GM23248 (cell line): ENCODE results near the gene THSD7A. TPM values are rescaled to one million over a fixed set of nuclear protein-coding genes. Genes with fewer than 3 reads are reported as not detected.
"Not testable (repeated sequence)": the region's sequence is repeated elsewhere in the genome, so short reads cannot be mapped to it uniquely, and the experiment has no call there.

Experiments
- DNase-seq: peaks from one replicate; pipeline ENCODE4 v3.0.0-alpha.2; 2015
- H2AFZ ChIP-seq: fragments of 200-600 bp; sonication (generic); 2 replicates; pipeline ENCODE4 v1.6.1; 2016; ENCODE audit warnings: antibody characterized with exemption
- H3F3A ChIP-seq: fragments of 200-600 bp; sonication (generic); 2 replicates; pipeline ENCODE4 v1.6.1; 2016; ENCODE audit warnings: mild to moderate bottlenecking, antibody characterized with exemption, mixed run types; ENCODE audit not compliant: insufficient read depth
- H3K27ac ChIP-seq: fragments of 200-600 bp; sonication (generic); 2 replicates; pipeline ENCODE4 v1.5.1; 2016; ENCODE audit warnings: mild to moderate bottlenecking
- H3K27me3 ChIP-seq: fragments of 200-600 bp; sonication (generic); replicated peaks from 2 replicates; pipeline ENCODE4 v1.6.1; 2016; ENCODE audit warnings: mild to moderate bottlenecking; ENCODE audit not compliant: insufficient read depth
- H3K36me3 ChIP-seq: fragments of 200-600 bp; sonication (generic); 2 replicates; pipeline ENCODE4 v1.6.1; 2016; ENCODE audit warnings: low read depth, mild to moderate bottlenecking
- H3K4me1 ChIP-seq: fragments of 200-600 bp; sonication (generic); 2 replicates; pipeline ENCODE4 v1.6.1; 2016; ENCODE audit warnings: mild to moderate bottlenecking; ENCODE audit not compliant: insufficient read depth
- H3K4me2 ChIP-seq: fragments of 200-600 bp; sonication (generic); one replicate; pipeline ENCODE4 v1.6.1; 2016; ENCODE audit warnings: mild to moderate bottlenecking; ENCODE audit not compliant: unreplicated experiment
- H3K4me3 ChIP-seq: fragments of 200-600 bp; sonication (generic); 2 replicates; pipeline ENCODE4 v1.5.1; 2016; ENCODE audit warnings: mild to moderate bottlenecking
- H3K79me2 ChIP-seq: fragments of 200-600 bp; sonication (generic); 2 replicates; pipeline ENCODE4 v1.6.1; 2016; ENCODE audit warnings: mild to moderate bottlenecking; ENCODE audit not compliant: insufficient read depth
- H3K9ac ChIP-seq: fragments of 200-600 bp; sonication (generic); 2 replicates; pipeline ENCODE4 v1.6.1; 2016; ENCODE audit warnings: mild to moderate bottlenecking
- H3K9me2 ChIP-seq: fragments of 200-600 bp; sonication (generic); 2 replicates; pipeline ENCODE4 v1.6.1; 2016; ENCODE audit warnings: mixed run types, mild to moderate bottlenecking, moderate library complexity; ENCODE audit not compliant: insufficient read depth
- H3K9me3 ChIP-seq: fragments of 200-600 bp; sonication (generic); one replicate; pipeline ENCODE4 v1.6.1; 2017; ENCODE audit warnings: low read depth
- H4K20me1 ChIP-seq: fragments of 200-600 bp; sonication (generic); 2 replicates; pipeline ENCODE4 v1.6.0; 2016; ENCODE audit not compliant: insufficient read depth
- EZH2 ChIP-seq: fragments of 200-600 bp; sonication (generic); IDR thresholded peaks from 2 replicates; pipeline ENCODE4 v1.6.1; 2018; ENCODE audit warnings: antibody characterized with exemption, mild to moderate bottlenecking; ENCODE audit not compliant: insufficient read depth, poor library complexity, severe bottlenecking
- EZH2phosphoT487 ChIP-seq: fragments of 200-600 bp; sonication (generic); IDR thresholded peaks from 2 replicates; pipeline ENCODE4 v1.6.1; 2018; ENCODE audit warnings: antibody characterized with exemption, moderate library complexity, mild to moderate bottlenecking, low read depth; ENCODE audit not compliant: insufficient read depth
- WGBS, 2 experiments: methylation state at CpG; one replicate each; pipeline ENCODE4 v1.1.6; 2015 to 2017; ENCODE audit warnings: low lambda C conversion rate in 2 of 2, low coverage in 1 of 2; ENCODE audit errors: missing lambda C conversion rate in 2 of 2; 5-methylcytosine and 5-hydroxymethylcytosine counted together
- in situ Hi-C: fragments of 300-500 bp; cut with MboI; formaldehyde crosslinking; loops from 2 replicates; pipeline ENCODE4 v1.15.0; 2020
- polyA plus RNA-seq: library from polyadenylated mRNA; unstranded; fragments of >200 nt; fragmentation: Nextera tagmentation; extraction: Ambion mirVana; gene quantifications from 2 replicates; pipeline ENCODE4 v1.2.1, GENCODE V29; 2016
- total RNA-seq: library from RNA; depleted of rRNA; stranded (reverse); fragments of >200 nt; shearing (Covaris generic); gene quantifications from 2 replicates; pipeline ENCODE4 v1.2.3, GENCODE V29; 2014

The THSD7A gene
- total and polyA plus RNA-seq, 2 experiments from 2014 or later: not detected

DNA sequence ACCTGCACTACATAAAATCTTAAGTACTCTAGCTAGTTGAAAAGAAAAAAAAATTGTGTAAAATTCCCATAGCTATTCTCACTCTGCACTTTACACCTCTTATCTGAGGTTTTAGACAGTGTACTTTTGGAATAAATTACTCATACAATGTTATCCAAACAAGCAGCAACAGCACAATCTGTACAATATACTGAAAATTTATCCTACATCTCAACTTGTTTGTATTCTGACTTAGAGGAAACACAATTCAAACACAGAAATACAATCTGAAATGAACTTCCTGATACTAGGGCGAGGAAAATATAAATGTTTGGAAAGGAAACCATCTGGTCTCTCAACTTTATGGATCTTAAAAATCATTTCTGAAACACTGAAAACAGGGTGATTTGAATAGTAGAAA lies 381.7 kb downstream of the THSD7A start:
- Histone ChIP-seq H3F3A (no peaks in the 10 kb centered on the region), H4K20me1 (no peaks in the 10 kb centered on the region), H3K9ac (no peak overlapping the region), H3K4me2 (no peak overlapping the region), H3K36me3 (no peaks in the 10 kb centered on the region), H3K9me2 (no peaks in the 10 kb centered on the region), H3K79me2 (no peaks in the 10 kb centered on the region), H3K27ac (no peak overlapping the region), H3K9me3 (no peaks in the 10 kb centered on the region), H2AFZ (no peak overlapping the region), H3K27me3 (no peaks in the 10 kb centered on the region), H3K4me3 (no peak overlapping the region), H3K4me1 (no peaks in the 10 kb centered on the region)
- in situ Hi-C loops: no loop called here
- TF ChIP-seq EZH2: no peak
- no peak for TF ChIP-seq EZH2phosphoT487
- WGBS, 2 experiments: 90 to 95% methylated on average over 1 of the region's 1 CpG
- no peak for DNase-seq

DNA sequence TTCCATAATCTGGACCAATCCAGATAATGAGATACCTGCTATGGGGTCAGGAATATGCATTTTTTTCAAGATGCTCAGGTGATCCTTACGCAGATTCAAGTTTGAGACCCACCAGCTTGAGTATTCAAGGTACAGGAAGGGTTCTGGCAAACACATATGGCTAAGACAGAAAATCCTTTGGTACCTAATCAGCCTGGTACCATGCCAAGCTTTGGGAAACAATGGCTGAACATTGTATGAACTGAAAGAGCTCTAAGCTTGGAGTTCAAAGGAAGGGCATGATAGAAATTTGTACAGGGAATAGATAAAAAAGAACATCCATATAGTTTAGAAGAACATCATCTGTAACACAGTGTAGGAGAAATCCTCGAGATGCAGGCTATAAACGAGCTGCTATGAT lies 382.7 kb downstream of the THSD7A start:
- no peak overlapping the region for H2AFZ ChIP-seq
- H3K36me3 ChIP-seq: no peaks in the 10 kb centered on the region
- in situ Hi-C loops: loop anchor here (25.0 kb wide), 1 partner anchor 863 kb away; no protein-coding TSS in a partner anchor
- H3K9me3 ChIP-seq: no peaks in the 10 kb centered on the region
- H3K27ac ChIP-seq: no peak overlapping the region
- no peak overlapping the region for H3K9ac ChIP-seq
- H3K4me3 ChIP-seq: no peak overlapping the region
- 83 to 92% methylated on average over 3 of the region's 3 CpGs for WGBS, 2 experiments
- no peak for TF ChIP-seq EZH2
- TF ChIP-seq EZH2phosphoT487: no peak
- H3K4me2 ChIP-seq: no peak overlapping the region
- H4K20me1 ChIP-seq: no peaks in the 10 kb centered on the region
- no peaks in the 10 kb centered on the region for H3F3A ChIP-seq
- H3K9me2 ChIP-seq: no peaks in the 10 kb centered on the region
- no peaks in the 10 kb centered on the region for H3K27me3 ChIP-seq
- no peak for DNase-seq
- no peaks in the 10 kb centered on the region for H3K79me2 ChIP-seq
- H3K4me1 ChIP-seq: no peaks in the 10 kb centered on the region

DNA sequence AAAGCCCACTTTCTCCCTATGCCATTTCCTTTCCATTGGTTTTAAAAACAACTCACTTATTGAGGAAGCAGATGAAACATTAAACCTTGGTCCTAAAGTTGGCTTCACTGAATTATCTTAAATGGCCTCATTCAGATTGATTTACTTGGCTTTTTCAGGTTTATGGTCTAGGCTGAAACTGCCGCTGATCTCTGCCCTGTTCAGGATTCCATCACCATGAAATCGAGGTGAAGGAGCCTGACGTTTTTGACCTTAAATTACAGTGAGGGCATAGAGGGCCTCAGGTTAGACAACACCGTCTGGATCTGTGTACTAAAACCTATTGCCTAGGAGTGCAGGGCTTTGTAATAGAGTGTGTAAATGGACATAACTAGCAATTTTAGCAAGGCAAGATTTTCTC lies 383.7 kb downstream of the THSD7A start:
- no peak overlapping the region for H3K9ac ChIP-seq
- no peaks in the 10 kb centered on the region for H3K4me1 ChIP-seq
- H3K9me2 ChIP-seq: no peaks in the 10 kb centered on the region
- no peak overlapping the region for H2AFZ ChIP-seq
- H3K79me2 ChIP-seq: no peaks in the 10 kb centered on the region
- in situ Hi-C loops: loop anchor here (25.0 kb wide), 1 partner anchor 864 kb away; no protein-coding TSS in a partner anchor
- no peak overlapping the region for H3K4me3 ChIP-seq
- WGBS, 2 experiments: 71 to 72% methylated on average over 4 of the region's 4 CpGs
- no peaks in the 10 kb centered on the region for H3K36me3 ChIP-seq
- H3F3A ChIP-seq: no peaks in the 10 kb centered on the region
- TF ChIP-seq EZH2phosphoT487 (no peak), EZH2 (no peak)
- H3K4me2 ChIP-seq: no peak overlapping the region
- no peak for DNase-seq
- no peak overlapping the region for H3K27ac ChIP-seq
- no peaks in the 10 kb centered on the region for H3K27me3 ChIP-seq
- no peaks in the 10 kb centered on the region for H3K9me3 ChIP-seq
- no peaks in the 10 kb centered on the region for H4K20me1 ChIP-seq

DNA sequence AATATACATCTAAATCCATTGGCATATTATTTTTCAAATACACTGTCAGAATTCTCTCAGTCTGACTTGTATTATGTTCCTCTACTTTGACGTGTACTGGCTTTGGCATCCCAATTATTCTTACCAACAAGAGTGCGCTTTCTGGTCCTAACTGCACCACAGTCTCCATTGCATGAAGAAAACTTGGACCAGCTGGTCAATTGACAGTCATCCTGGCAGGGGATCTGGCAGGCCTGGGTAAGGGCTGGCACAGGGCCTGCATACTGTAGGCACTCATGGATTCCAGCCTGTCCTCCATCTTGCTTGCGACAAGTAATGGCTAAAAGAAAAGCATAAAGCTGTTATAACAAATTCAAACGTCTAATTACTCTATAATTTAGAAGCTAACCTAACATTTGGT lies 384.9 kb downstream of the THSD7A start:
- no peaks in the 10 kb centered on the region for H3K79me2 ChIP-seq
- in situ Hi-C loops: loop anchor here (25.0 kb wide), 1 partner anchor 865 kb away; no protein-coding TSS in a partner anchor
- no peaks in the 10 kb centered on the region for H3F3A ChIP-seq
- WGBS, 2 experiments: 93 to 94% methylated on average over 4 of the region's 4 CpGs
- no peaks in the 10 kb centered on the region for H3K9me2 ChIP-seq
- H3K4me2 ChIP-seq: no peak overlapping the region
- DNase-seq: no peak
- no peaks in the 10 kb centered on the region for H3K36me3 ChIP-seq
- no peaks in the 10 kb centered on the region for H4K20me1 ChIP-seq
- TF ChIP-seq EZH2phosphoT487: no peak
- TF ChIP-seq EZH2: no peak
- no peak overlapping the region for H3K4me3 ChIP-seq
- no peak overlapping the region for H3K27ac ChIP-seq
- no peaks in the 10 kb centered on the region for H3K27me3 ChIP-seq
- H3K9me3 ChIP-seq: no peaks in the 10 kb centered on the region
- no peak overlapping the region for H2AFZ ChIP-seq
- H3K9ac ChIP-seq: no peak overlapping the region
- H3K4me1 ChIP-seq: no peaks in the 10 kb centered on the region

DNA sequence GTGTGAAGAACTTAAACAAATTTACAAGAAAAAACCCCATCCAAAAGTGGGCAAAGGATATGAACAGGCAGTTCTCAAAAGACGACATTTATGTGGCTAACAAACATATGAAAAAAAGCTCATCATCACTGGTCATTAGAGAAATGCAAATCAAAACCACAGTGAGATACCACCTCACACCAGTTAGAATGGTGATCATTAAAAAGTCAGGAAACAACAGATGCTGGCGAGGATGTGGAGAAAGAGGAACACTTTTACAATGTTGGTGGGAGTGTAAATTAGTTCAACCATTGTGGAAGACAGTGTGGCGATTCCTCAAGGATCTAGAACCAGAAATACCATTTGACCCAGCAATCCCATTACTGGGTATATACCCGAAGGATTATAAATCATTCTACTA lies 388.1 kb downstream of the THSD7A start:
- H2AFZ ChIP-seq, H3K36me3 ChIP-seq, H3K9me2 ChIP-seq, H3F3A ChIP-seq, H3K9ac ChIP-seq, H3K79me2 ChIP-seq, H3K4me3 ChIP-seq, H3K27ac ChIP-seq, H3K27me3 ChIP-seq, DNase-seq, H4K20me1 ChIP-seq, H3K9me3 ChIP-seq, H3K4me2 ChIP-seq, H3K4me1 ChIP-seq: not testable (repeated sequence)
- in situ Hi-C loops: loop anchor here (25.0 kb wide), 1 partner anchor 868 kb away; no protein-coding TSS in a partner anchor
- WGBS, 2 experiments: 78 to 87% methylated on average over 4 of the region's 4 CpGs
